Testis (tissue), 3 donors: ENCODE data around the gene TTLL5. TPM values are rescaled to one million over a fixed set of nuclear protein-coding genes. Genes with fewer than 3 reads are reported as not detected.

ENCODE experiments used
- DNase-seq: peaks from one replicate; pipeline ENCODE4 v3.0.0-alpha.2; 2019
- H3K27ac ChIP-seq, 2 donors: fragments of 200-600 bp; sonication (generic); one replicate each; pipeline ENCODE4 v1.5.1; 2019
- H3K27me3 ChIP-seq: fragments of 200-600 bp; sonication (generic); one replicate; pipeline ENCODE4 v1.5.1; 2019
- H3K36me3 ChIP-seq: fragments of 200-600 bp; sonication (generic); one replicate; pipeline ENCODE4 v1.5.1; 2017; ENCODE audit warnings: low read depth; ENCODE audit errors: missing control alignments
- H3K4me1 ChIP-seq: fragments of 200-600 bp; sonication (generic); one replicate; pipeline ENCODE4 v1.5.1; 2019
- H3K4me3 ChIP-seq, 2 donors: fragments of 200-600 bp; sonication (generic); one replicate each; pipeline ENCODE4 v1.5.1; 2017 to 2019
- H3K9me3 ChIP-seq: fragments of 200-600 bp; sonication (generic); one replicate; pipeline ENCODE4 v1.5.1; 2017
- CTCF ChIP-seq, 3 experiments: fragments of 450-650 bp in 2 of 3; fragments of 200-600 bp in 1 of 3; sonication (generic) in 1 of 3; IDR thresholded peaks; one replicate each; pipeline ENCODE4 v1.5.1; 2016 to 2019; ENCODE audit warnings: antibody characterized with exemption in 3 of 3, mild to moderate bottlenecking in 2 of 3, moderate library complexity in 1 of 3
- POLR2A ChIP-seq: fragments of 450-650 bp; IDR thresholded peaks from one replicate; pipeline ENCODE4 v1.6.1; 2017; ENCODE audit warnings: antibody characterized with exemption, mild to moderate bottlenecking, moderate library complexity
- WGBS, 2 donors: methylation state at CpG; one replicate each; pipeline ENCODE4 v1.1.5; 2018; 5-methylcytosine and 5-hydroxymethylcytosine counted together
- intact Hi-C: fragments of 100-400 bp; cut with DNase I; formaldehyde crosslinking; loops from one replicate; pipeline ENCODE4 v1.15.1; 2023; ENCODE audit warnings: low total_unique reads
- polyA plus RNA-seq: library from polyadenylated mRNA; stranded (reverse); fragments of 350-450 nt; fragmentation: Illumina TruSeq; extraction: RNeasy Lipid Tissue Mini Kit (QIAGEN cat#74804); gene quantifications from one replicate; pipeline ENCODE4 v1.2.3, GENCODE V29; 2014; ENCODE audit warnings: low read depth, low replicate concordance; ENCODE audit not compliant: insufficient read depth
- total RNA-seq, 2 donors: library from RNA; depleted of rRNA; stranded (reverse); fragments of >200 nt; gene quantifications; one replicate each; pipeline ENCODE4 v1.2.3, GENCODE V29; 2016

Gene TTLL5
- total and polyA plus RNA-seq, 3 donors from 2014 or later = 112 to 318 (median 155) TPM

DNA sequence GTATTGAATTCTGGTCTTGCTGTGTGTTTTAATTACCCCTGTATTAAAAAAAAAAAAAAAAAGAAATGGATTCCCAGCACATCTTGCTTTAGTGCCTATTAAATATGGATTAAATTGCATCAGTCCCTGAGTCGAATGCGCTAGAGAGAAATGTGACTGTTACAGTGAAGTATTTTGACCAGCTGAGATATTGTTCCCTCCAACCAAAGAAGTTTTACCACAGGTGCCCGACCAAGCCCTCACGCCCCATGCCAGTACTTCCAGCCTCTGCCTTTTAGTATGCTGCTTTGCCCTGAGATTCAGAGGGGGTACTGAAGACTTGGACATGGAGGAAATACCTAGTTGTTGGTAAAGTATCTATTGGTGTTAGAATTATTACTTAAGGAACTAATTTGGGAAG is 159.7 kb downstream of the TTLL5 start:
- WGBS, 2 donors = 94 to 95% methylated on average over 4 of the region's 4 CpGs
- TF ChIP-seq CTCF (IDR thresholded peaks at IDR 0.05) (no peak), POLR2A (no peak)
- Histone ChIP-seq H3K4me3 (no peak overlapping the region), H3K4me1 (peaks cover 17% of the 10 kb centered on the region), H3K36me3 (no peaks in the 10 kb centered on the region), H3K27ac (no peak overlapping the region), H3K27me3 (no peaks in the 10 kb centered on the region), H3K9me3 (no peaks in the 10 kb centered on the region)
- no peak for DNase-seq
- intact Hi-C loops = no loop called here

DNA sequence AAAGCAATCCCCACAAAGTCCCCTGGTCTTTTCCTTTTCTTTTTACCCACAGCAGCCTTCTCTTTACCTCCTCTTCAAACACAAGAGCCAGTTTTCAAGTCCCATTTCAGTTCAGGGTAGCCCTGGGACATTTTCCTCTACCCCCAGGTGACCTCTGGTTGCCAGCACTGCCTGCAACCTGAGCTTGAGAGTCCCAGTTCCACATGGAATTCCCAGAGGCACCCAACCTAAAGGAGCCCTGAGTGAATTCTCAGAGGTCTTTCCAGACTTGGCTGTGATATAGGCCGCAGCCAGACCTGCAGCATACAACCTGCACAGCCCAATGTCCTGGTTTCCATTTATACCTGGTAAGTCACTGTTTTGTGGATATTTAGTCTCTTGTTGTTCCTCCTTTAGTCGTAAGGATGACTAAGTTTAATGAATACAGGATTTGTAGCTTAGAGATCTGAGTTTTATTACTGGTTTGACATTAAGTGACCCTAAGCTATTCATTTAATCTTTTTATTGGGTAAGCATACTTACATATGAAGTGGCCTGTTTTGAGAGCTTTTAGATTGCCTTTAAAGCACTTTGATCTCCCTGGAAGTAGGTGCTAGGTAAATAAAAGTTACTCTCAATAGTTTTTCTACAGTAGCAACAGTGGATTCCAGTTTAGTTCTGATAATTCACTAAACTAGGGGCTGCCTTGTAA is 160.9 kb downstream of the TTLL5 start:
- Histone ChIP-seq H3K9me3 (no peaks in the 10 kb centered on the region), H3K27me3 (no peaks in the 10 kb centered on the region), H3K4me1 (peaks cover 20% of the 10 kb centered on the region), H3K27ac (peak overlapping the region in 1 of 2 donors; percentile 85), H3K36me3 (no peaks in the 10 kb centered on the region), H3K4me3 (no peak overlapping the region)
- intact Hi-C loops = no loop called here
- 88 to 96% methylated on average over 2 of the region's 2 CpGs for WGBS, 2 donors
- DNase-seq = no peak
- TF ChIP-seq POLR2A (no peak), CTCF (IDR thresholded peaks at IDR 0.05) (no peak)

GRCh38 chr14:75822522-75823141 is 161.6 kb downstream of the TTLL5 start:
- Histone ChIP-seq H3K9me3 (no peaks in the 10 kb centered on the region), H3K36me3 (no peaks in the 10 kb centered on the region), H3K4me3 (no peak overlapping the region), H3K27me3 (no peaks in the 10 kb centered on the region), H3K27ac (peak overlapping the region in 1 of 2 donors; percentile 85), H3K4me1 (peaks cover 20% of the 10 kb centered on the region)
- 57 to 64% methylated on average over 7 of the region's 7 CpGs for WGBS, 2 donors
- intact Hi-C loops = no loop called here
- TF ChIP-seq POLR2A (no peak), CTCF (IDR thresholded peaks at IDR 0.05) (no peak)
- DNase-seq = no peak

DNA sequence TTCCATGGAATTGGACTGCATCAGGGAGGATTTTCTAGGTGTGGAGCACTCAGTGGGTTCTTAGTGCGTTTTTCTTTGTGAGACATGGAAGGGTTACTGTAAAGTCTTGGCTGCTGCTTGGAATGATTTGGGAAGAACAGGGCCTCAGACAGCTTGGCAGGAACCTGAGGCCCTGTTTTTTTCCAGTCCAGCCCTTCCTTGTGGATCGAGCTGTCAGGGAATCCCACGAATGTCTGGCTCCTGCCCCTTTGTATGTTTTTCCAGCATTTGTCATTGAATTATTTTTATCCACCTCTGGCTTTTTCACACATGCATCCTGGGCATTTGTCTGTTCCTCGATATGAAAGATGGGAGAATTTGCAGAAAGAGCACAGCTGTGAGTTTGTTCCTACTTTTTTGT is 162.3 kb downstream of the TTLL5 start:
- peak overlapping the region in 1 of 2 donors; percentile 85 for H3K27ac ChIP-seq
- no peak overlapping the region for H3K4me3 ChIP-seq
- H3K9me3 ChIP-seq = no peaks in the 10 kb centered on the region
- TF ChIP-seq POLR2A (no peak), CTCF (IDR thresholded peaks at IDR 0.05) (no peak)
- peaks cover 20% of the 10 kb centered on the region for H3K4me1 ChIP-seq
- no peaks in the 10 kb centered on the region for H3K36me3 ChIP-seq
- no peaks in the 10 kb centered on the region for H3K27me3 ChIP-seq
- intact Hi-C loops = no loop called here
- DNase-seq = peak; percentile 31
- WGBS, 2 donors = 42 to 51% methylated on average over 4 of the region's 4 CpGs
